DMS79 (cell line): ENCODE measurements around the gene DMD.
"Not testable (repeated sequence)": the region's sequence is repeated elsewhere in the genome, so short reads cannot be mapped to it uniquely, and the experiment has no call there.

Source experiments
- DNase-seq: peaks from one replicate; lab custom pipeline; 2025; lab: John Stamatoyannopoulos, UW

Gene DMD

DNA sequence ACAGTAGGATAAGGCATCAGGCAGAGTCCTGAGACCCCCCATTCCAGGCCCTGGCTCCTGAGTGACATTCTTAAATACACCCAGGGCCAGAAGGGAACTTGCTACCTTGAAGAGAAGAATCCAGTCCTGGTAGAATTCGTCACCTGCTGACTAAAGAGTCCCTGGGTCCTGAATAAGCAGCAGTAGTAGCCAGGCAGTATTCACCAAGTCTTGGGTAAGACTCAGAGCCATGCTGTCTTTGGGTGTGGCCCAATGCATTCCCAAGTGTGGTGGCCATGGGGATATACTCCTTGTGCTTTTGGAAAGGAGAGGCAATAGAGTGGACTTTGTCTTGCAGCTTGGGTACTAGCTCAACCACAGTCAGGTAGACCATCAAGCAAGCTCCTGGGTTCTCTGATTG is 359.1 kb downstream of the DMD start:
- DNase-seq: no peak

DNA sequence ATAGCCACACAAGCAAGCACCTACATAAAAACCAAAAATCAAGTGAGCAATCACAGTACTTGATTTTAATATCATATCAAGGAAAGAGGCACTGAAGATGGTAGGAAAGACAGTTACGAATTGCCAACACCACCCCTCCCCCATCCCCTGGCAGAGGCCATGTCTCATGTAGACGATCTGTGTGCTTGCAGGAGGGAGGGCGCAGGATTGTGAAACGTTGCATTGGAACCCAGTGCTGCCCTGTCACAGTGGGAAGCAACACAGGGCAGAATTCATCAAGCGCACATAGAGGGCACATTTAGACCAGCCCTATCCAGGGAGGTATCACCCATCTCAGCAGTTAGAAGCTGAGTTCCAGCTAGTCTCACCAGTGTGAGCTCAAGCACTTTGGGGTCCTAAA is 359.8 kb downstream of the DMD start:
- no peak for DNase-seq

DNA sequence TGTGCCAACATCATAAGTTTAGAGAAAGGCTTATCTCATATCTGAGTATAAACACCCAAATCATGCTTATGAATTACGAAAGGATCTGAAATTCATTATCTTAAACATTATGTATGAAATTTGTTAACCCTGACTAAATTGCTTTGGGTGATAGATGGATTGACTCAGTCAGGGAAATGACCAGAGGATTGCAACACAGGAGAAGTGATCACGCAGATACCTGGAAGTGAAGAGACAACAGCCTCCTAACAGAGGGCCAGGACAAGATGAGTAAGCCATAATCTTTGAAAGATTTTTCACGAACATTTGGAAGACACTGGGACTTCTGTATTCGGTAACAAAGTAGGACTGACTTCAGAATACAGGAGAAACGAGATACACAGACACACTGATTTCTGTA is 363.4 kb downstream of the DMD start:
- DNase-seq: no peak

DNA sequence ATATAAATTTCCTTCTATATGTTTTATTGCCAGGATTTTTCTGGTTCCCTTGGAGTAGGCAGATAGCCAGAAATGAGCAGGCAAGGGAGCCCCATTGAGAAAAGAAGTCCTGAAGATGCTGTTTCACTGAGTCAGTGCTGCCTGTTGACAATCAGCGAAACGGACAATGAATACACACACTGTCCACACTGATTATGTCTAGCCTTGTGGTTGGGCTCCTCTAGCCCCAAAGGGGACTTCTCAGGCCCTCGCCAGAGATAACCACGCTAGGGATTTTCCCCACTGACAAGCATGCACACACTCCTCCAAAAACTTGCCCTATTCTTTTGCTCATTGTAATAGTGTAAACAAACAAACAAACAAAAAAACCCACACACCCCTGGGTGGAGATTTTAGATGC is 369.3 kb downstream of the DMD start:
- no peak for DNase-seq

DNA sequence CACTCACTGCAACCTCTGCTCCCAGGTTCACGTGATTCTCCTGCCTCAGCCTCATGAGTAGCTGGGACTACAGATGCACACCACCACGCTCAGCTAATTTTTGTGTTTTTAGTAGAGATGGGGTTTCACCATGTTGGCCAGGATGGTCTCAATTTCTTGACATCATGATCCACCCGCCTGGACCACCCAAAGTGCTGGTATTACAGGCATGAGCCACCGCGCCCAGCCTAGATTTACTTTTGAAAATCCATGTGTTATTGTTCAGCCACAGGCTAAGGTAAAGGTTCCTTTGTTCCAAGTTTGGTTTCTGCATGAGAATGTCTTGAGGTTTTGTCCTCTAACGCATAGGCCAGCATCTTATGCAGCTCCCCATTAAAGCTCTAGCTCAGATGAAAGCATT is 371.6 kb downstream of the DMD start:
- DNase-seq: no peak

DNA sequence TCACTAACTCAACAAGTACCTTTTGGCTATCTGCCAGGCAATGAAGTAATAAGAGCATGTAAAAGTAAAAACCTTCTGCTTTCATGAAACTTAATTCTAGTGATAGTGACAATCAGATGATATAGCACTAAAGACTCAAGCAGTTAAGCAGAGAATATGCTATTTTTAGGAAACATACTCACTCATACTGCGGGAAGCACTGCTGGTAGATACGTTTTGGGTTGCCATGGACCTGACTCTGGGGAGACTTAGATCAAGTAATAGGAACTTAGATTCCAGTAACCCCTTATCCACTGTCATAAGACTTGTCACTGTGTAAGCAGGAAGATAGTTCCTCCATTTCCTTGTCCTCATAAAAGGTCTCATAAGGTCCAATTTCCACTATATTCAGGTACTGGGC is 386.3 kb downstream of the DMD start:
- no peak for DNase-seq

DNA sequence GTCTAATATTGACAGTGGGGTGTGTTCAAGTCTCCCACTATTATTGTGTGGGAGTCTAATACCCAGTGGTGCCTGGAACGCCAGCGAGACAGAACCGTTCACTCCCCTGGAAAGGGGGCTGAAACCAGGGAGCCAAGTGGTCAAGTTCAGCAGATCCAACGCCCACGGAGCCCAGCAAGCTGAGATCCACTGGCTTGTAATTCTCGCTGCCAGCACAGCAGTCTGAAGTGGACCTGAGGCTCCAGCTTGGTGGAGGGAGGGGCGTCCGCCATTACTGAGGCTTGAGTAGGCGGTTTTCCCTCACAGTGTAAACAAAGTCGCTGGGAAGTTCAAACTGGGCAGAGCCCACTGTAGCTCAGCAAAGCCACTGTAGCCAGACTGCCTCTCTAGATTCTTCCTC is 407.3 kb downstream of the DMD start:
- DNase-seq: no peak

DNA sequence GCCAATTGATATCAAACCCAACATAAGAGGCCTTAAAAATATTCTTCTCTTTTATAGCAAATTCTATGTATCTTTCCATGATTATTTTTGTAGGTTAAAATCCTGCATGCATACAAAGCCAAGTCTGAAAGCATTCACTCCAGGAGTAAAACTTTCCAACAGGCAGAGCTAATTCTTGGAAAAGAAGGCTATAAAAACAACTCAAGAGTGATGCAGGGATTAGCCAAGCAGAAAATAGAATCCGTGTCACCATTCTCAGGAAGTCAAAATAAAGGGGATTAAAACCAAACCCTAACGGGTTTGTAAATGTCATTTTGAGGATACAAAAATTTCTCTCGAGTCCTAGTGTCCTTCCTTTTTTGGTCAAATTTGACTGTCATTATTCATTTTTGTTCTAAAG is 412.4 kb downstream of the DMD start:
- no peak for DNase-seq

DNA sequence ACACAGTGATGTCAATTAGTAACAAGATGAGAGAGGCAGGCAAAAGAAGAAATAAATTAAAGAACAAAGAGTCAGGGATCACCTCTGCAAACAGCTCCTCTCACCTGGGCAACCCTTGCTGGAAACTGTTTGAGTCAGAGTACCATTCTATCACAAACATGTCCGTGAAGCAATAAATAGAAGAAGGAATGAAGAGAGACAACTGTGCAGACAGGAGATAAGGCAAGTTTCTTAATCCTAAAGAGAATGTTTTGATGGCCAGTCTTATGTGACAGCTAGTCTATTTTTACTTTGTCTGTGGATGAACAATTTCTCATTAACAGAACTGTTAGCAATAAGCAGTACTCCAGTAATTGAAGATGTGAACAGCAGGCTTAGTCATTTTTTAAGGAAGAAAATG is 422.4 kb downstream of the DMD start:
- DNase-seq: no peak

DNA sequence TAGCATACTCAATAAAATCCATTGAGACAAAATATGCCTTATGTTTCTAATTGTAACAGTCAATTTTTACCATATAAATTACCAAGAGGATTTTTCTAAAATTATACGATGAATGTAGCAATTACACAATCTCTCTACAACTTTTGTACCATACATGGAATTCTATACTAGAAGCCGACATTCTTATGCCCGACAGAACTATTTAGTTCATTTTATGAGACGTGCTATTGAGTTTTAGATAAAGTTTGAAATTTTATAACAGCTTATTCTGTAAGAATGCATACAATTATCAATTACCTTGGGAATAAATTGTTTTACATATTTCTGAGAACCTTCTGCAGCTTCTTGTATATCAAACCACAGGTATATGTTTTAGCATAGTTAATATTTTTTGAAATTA is 431.2 kb downstream of the DMD start:
- DNase-seq: no peak

DNA sequence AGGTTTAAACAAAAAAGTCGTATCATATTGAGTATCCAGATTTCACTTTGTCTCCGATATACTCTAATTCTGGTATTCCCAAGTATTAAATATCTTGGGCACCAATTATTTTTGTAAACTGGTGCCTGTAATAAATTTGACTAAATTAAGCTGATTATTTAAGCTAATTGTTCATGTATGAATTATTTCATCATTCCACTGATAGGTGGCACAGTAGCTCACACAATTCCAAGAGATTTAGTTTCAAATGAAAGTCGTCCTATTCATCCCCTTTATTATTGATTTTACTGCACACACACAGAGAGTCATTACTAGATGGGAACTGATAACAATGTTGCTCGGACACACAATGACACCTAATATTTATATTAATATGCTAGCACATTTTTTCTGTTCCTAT is 432.4 kb downstream of the DMD start:
- no peak for DNase-seq

DNA sequence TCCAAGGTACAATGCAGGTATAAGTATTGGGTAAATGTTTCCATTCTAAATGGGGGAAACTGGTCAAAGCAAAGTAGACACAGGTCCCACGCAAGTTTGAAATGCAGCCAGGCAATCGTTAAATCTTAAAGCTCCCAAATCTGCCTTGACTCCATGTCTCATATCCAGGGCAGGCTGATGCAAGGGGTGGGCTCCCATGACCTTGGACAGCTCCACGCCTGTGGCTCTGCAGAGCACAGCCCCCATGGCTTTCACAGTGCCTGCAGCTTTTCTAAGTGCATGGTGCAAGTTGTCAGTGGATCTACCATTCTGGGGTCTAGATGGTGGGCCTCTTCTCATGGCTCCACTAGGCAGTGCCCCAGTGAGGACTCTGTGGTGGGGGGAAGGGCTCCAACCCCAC is 436.4 kb downstream of the DMD start:
- no peak for DNase-seq

DNA sequence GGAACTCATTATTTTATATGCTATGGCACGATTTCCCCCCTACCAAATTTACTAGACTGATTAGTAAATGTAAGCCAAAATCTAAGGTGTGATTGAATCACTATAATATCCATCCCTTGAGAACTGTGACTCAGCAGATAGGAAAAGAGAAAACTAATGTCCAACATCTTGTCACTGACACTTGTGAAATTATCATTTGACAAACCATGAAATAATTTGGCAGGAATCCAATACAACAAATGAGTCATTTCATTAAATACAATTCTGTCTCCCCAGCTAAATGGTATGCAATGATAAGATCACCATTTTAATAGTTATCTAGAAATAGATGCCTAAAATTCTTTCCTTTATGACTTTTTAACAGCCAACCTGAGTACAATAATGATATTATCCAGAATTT is 462.3 kb downstream of the DMD start:
- DNase-seq: no peak

DNA sequence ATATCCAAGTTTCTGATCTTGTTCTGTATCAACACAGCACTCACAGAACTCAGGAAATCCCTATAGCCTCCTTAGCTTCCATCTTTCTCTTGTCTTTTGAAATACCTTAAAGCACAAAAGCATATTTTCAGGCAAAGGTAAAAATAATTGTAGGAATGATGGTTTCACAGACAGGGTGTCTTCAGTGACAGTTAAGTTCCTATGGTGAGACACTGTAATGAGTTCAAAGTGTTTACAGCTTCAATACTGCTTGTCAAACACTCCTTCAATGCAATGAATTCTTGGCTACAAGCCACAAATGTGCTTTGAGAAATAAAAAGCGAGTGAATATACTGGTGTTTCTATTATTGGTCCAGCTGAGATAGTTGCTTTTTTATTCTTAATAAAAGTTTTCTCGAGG is 466.0 kb downstream of the DMD start:
- DNase-seq: no peak

DNA sequence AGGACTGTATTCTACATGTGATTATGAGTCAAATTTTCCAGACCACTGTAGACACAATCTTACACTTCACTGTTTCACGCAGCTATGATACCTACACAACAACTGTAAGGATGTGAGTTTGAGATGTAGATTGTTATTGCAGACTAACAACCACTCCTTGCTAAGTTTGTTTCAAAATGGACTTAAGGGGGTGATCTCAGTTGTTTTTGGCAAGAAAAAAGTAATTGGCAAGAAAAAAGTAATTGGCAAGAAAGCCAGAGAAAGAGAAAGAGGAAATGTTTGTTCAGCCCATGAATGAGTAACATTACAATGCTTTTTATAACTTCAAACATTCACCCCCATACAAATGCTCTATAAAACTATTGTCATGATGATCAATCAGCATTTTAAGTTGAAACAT is 466.4 kb downstream of the DMD start:
- DNase-seq: no peak

DNA sequence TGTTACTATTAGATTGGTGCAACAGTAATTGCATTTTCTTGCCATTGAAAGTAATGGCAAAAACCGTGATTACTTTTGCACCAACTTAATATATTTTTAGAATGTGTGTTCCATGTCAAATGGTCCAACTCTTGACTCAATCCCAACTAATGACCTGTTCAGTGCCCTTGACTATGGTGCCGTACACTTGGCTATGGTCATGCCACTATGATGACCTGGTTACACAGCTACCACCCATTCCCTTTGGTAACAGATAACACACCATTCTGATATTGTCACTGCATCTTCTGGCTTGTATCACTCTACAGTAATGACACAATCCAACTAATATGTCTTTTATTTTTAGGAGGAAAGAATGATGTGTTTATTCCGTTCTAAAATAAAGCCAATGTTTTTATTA is 469.4 kb downstream of the DMD start:
- DNase-seq: no peak

DNA sequence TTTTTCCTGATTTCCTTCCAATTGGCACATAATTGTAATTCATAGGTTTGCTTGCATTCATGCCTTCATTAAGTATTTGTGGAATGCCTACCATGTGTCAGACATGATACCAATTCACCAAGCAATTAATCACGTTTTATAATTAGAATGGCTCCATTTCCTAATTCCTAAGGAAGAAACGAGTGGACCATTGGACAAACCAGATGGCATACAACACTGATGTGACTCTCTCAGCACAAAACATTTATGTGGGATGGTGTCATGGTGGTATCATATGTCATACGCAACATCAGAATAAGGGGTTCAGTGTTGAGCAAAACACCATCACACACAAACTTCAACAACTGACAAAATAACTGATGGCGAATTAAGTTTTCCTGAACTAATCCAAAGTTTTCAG is 502.8 kb downstream of the DMD start:
- no peak for DNase-seq

DNA sequence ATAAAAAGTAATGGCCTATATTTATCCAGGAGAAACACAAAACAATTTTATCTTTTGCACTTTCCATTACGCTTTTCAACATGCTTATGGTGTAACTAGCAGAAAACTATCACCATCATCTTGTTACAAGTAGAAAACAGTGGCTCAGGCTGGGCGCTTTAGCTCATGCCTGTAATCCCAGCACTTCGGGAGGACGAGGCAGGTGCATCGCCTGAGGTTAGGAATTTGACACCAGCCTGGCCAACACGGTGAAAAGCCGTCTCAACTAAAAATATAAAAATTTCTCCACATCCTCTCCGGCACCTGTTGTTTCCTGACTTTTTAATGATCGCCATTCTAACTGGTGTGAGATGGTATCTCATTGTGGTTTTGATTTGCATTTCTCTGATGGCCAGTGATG is 506.0 kb downstream of the DMD start:
- not testable (repeated sequence) for DNase-seq

DNA sequence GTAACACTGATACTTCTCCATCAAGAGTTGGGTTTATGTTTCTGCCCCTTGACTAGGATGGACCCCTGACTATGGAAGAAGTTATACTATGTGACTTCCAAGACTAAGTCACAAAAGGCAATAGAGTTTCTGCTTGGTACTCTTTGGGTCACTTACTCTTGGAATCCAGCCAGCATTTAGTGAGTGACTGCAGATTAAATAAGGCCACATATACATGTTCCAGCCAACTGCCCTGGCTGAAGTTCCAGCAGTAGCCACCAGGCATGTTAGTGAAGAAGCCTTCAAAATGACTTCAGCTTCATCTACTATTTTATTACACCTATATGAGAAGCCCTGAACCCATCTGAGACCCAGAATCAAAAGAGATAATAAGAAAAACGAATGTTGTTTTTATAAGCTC is 524.0 kb downstream of the DMD start:
- DNase-seq: no peak

DNA sequence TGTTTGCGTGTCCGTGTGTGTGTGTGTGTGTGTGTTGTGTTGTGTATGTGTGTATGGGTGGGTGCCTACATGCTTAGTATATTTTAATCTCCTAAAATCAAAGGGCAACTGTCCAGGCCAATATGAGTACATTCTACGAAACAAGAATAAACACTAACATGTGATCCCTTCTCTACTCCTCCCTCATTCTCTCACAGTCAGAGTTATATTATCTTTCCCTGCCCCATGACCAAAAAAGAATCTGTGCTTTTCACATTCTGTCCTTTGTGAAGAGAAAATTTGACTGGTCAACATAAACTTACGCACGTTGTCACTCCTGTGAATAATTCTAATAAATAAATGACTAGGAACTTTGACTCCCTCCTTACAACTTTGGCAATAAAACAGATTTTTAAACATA is 532.9 kb downstream of the DMD start:
- DNase-seq: no peak

DNA sequence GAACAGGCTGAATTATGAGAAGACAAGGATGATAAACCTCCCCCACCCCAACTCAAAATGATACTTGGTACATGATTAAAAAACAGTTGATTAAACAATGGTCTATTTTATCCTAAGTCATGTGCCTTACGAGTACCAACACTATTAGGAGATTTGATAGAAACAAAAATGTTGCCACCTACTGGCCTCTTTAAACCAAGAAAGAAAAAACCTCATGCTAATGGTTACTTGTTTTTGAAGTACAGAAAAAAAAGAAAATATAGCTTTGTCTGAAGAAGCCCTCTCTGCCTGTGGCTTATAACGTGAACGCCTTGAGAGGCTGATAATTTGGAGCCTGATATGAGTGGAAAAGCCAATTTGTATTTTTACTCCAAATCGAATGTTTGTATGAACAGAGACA is 538.2 kb downstream of the DMD start:
- DNase-seq: no peak

DNA sequence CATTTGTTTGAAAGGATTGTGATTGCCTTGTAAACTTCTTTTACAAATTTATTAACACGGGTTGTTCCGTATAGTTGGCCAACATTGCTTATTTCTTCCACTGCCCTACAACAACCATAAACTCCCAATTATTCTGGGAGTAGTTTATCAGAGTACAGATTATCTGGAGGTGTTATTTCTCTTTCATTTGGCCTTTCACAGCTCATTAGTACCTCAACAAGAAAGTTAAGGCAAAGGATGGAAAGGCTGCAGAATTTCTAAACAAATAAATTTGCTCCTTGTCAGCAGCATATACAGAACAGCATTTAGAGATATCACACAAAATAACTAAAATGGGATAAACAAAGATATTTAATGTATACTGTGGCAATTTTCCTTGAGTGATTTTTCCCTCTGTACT is 548.8 kb downstream of the DMD start:
- no peak for DNase-seq

DNA sequence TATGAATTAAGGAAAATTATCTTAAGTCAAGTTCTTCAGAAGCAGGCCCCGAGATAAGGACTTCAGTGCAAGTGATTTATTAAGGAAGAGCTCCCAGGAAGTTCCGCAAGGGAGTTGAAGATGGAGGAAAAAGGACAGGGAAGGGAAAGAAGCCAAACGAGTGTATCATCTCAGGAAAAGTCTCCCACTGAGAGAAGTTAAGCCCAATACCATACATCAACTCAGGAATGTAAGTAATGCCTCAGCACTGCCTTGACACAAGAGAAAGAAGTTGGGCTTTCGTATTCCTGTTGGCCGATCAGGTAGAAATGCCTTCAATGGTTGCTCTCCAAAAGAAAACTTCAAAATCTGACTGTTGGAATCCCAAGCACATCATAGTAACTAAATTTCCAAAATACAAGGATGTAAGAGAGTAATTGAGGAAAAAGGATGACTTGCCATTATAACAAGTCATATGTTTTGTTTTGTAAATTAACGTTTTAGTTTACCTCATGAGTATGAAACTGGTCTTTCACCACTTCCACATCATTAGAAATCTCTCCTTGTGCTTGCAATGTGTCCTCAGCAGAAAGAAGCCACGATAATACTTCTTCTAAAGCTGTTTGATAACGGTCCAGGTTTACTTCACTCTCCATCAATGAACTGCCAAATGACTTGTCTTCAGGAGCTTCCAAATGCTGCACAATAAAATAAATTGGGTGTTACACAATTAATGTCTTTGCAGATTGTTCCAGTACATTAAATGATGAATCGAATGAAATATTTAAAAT is 566.7 kb downstream of the DMD start:
- no peak for DNase-seq

DNA sequence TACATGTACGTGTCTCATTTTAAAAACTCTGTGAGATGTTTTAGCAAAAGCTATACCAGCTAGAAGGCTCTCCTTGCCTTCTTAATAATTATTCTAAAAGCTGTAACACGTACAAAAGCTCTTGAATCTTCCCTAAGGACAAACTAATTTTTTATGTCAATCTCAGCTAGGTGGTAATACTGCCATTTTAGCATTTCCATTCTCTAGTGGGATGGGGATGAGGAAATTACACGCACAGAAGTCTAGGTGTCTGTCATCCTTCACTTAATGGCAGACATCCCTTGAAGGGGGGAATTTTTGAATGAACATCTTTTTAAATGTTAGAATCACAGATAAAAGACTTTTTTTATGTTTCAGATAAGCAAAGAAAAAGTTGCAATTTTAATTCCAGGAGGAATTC is 569.1 kb downstream of the DMD start:
- DNase-seq: no peak

DNA sequence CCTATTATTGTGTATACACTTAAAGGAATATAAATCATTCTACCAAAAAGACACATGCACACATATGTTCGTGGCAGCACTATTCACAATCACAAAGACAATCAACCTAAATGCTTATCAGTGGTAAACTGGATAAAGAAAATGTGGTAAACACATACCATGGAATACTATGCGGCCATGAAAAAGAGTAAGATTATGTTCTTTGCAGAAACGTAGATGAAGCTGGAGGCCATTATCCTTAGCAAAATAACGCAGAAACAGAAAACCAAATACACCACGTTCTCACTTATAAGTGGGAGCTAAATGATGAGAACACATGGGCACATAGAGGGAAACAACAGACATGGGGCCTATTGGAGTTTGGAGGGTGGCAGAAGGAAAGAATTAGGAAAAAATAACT is 593.2 kb downstream of the DMD start:
- no peak for DNase-seq
